HepG2 (cell line): ENCODE measurements around the gene NDE1. TPM values are rescaled to one million over a fixed set of nuclear protein-coding genes. Genes with fewer than 3 reads are reported as not detected.

Source experiments
- ATM ChIP-seq: fragments of 450-650 bp; IDR thresholded peaks from 2 replicates; pipeline ENCODE4 v1.7.1; 2017; ENCODE audit warnings: mild to moderate bottlenecking, borderline replicate concordance
- DNMT3B ChIP-seq: conservative IDR thresholded peaks from 2 replicates; pipeline ENCODE4 v1.6.1; 2016; ENCODE audit warnings: missing biosample characterization, control low read depth
- ELF3 ChIP-seq: IDR thresholded peaks from 2 replicates; pipeline ENCODE4 v1.6.1; 2016; ENCODE audit warnings: missing genetic modification reagents, missing compliant biosample characterization
- FOXK2 ChIP-seq: fragments of 450-650 bp; IDR thresholded peaks from 2 replicates; pipeline ENCODE4 v1.6.1; 2016
- HOXA5 ChIP-seq: sonication (generic); formaldehyde crosslinking; IDR thresholded peaks from 2 replicates; pipeline ENCODE4 v1.4.0; 2020; ENCODE audit warnings: missing genetic modification reagents
- IKZF1 ChIP-seq: fragments of 450-650 bp; IDR thresholded peaks from 2 replicates; pipeline ENCODE4 v1.7.1; 2016
- NBN ChIP-seq: fragments of 450-650 bp; conservative IDR thresholded peaks from 2 replicates; pipeline ENCODE4 v1.6.1; 2017
- NONO ChIP-seq, 2 experiments: fragments of 450-650 bp in 1 of 2; sonication (generic) in 1 of 2; formaldehyde crosslinking in 1 of 2; IDR thresholded peaks in 1 of 2; conservative IDR thresholded peaks in 1 of 2; 2 replicates each; pipeline versions ENCODE4 v1.6.1 to v1.8.0; 2017 to 2022; ENCODE audit warnings: mild to moderate bottlenecking in 1 of 2, missing genetic modification reagents in 1 of 2, moderate library complexity in 1 of 2
- PHB2 ChIP-seq: fragments of 450-650 bp; IDR thresholded peaks from 2 replicates; pipeline ENCODE4 v1.6.1; 2018; ENCODE audit not compliant: partially characterized antibody
- PLRG1 ChIP-seq: fragments of 450-650 bp; conservative IDR thresholded peaks from 2 replicates; pipeline ENCODE4 v1.6.1; 2016
- SOX6 ChIP-seq, 2 experiments: fragments of 450-650 bp in 1 of 2; sonication (generic) in 1 of 2; formaldehyde crosslinking in 1 of 2; IDR thresholded peaks; 2 replicates each; pipeline versions ENCODE4 v1.4.0 to v1.6.1; 2017 to 2020; ENCODE audit warnings: antibody characterized with exemption in 1 of 2, mild to moderate bottlenecking in 1 of 2, missing genetic modification reagents in 1 of 2
- SRY ChIP-seq: sonication (generic); formaldehyde crosslinking; IDR thresholded peaks from 2 replicates; pipeline ENCODE4 v1.8.0; 2022; ENCODE audit warnings: mild to moderate bottlenecking, missing genetic modification reagents
- U2AF1 ChIP-seq: fragments of 200-400 bp; formaldehyde crosslinking; optimal IDR thresholded peaks from 2 replicates; pipeline ENCODE3; 2017; ENCODE audit warnings: mild to moderate bottlenecking, low read depth, low read length
- ZNF282 ChIP-seq: fragments of 450-650 bp; IDR thresholded peaks from 2 replicates; pipeline ENCODE4 v1.6.1; 2018; ENCODE audit not compliant: partially characterized antibody
- ZNF567 ChIP-seq: sonication (generic); formaldehyde crosslinking; IDR thresholded peaks from 2 replicates; pipeline ENCODE4 v1.8.1; 2023; ENCODE audit warnings: mild to moderate bottlenecking, missing genetic modification reagents, borderline replicate concordance
- polyA plus RNA-seq, 8 experiments: library from polyadenylated mRNA; depleted of rRNA in 3 of 8; stranded (reverse) in 7 of 8; unstranded in 1 of 8; fragments of >200 nt; fragmentation: Illumina TruSeq in 4 of 8; extraction: Trizol in 4 of 8; gene quantifications; 2 replicates each; pipeline versions ENCODE4 v1.2.1 to v1.2.3, GENCODE V29; 2011 to 2016; ENCODE audit warnings: low read depth in 4 of 8, missing spikeins in 1 of 8, mixed read lengths in 1 of 8; ENCODE audit not compliant: insufficient read depth in 1 of 8
- total RNA-seq, 5 experiments: library from RNA; depleted of rRNA; stranded (reverse); fragments of >200 nt; fragmentation: Illumina TruSeq; extraction: Trizol; gene quantifications; 2 replicates each; pipeline ENCODE4 v1.2.3, GENCODE V29; 2016; ENCODE audit warnings: low read depth in 1 of 5
- TF ChIP-seq, protein P1 (sequence below): sonication (generic); formaldehyde crosslinking; IDR thresholded peaks from 2 replicates; pipeline ENCODE4 v1.4.0; 2020; ENCODE audit warnings: low read depth, mild to moderate bottlenecking, missing genetic modification reagents
- TF ChIP-seq, protein P2 (sequence below), 2 experiments: fragments of 450-650 bp in 1 of 2; sonication (generic) in 1 of 2; formaldehyde crosslinking in 1 of 2; IDR thresholded peaks; 2 replicates each; pipeline versions ENCODE4 v1.6.1 to v1.8.0; 2016 to 2022; ENCODE audit warnings: antibody characterized with exemption in 1 of 2, mild to moderate bottlenecking in 1 of 2, missing genetic modification reagents in 1 of 2

NDE1 gene
- total and polyA plus RNA-seq, 2 of the 13 experiments (the other 11 are each of a cell fraction or from before 2014, with no cell fraction given), result 40.9 to 72.5 TPM

DNA sequence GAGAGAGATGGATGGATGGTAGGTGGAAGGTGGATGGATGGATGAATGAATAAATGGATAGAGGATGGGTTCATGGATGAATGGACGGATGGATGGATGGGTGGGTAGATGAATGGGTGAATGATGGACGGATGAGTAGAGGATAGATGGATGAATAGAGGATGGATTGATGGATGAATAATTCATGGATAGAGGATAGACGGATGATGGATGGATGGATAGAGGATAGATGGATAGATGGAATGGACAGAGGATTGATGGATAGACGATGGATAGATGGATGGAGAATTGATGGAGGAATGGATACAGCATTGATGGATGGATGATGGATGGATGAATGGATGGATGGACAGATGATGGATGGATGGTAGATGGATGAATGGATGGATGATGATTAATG lies 115.1 kb downstream of the NDE1 start (continued):
- TF ChIP-seq, protein P1, sequence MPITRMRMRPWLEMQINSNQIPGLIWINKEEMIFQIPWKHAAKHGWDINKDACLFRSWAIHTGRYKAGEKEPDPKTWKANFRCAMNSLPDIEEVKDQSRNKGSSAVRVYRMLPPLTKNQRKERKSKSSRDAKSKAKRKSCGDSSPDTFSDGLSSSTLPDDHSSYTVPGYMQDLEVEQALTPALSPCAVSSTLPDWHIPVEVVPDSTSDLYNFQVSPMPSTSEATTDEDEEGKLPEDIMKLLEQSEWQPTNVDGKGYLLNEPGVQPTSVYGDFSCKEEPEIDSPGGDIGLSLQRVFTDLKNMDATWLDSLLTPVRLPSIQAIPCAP (CRISPR knock-in tag), result no peak
- no peak for TF ChIP-seq HOXA5
- peak; percentile 79 for TF ChIP-seq ZNF282
- TF ChIP-seq DNMT3B (CRISPR knock-in tag), result no peak
- TF ChIP-seq FOXK2, result peak; percentile 44; the same call in 1 of the 2 replicates
- TF ChIP-seq, protein P2, sequence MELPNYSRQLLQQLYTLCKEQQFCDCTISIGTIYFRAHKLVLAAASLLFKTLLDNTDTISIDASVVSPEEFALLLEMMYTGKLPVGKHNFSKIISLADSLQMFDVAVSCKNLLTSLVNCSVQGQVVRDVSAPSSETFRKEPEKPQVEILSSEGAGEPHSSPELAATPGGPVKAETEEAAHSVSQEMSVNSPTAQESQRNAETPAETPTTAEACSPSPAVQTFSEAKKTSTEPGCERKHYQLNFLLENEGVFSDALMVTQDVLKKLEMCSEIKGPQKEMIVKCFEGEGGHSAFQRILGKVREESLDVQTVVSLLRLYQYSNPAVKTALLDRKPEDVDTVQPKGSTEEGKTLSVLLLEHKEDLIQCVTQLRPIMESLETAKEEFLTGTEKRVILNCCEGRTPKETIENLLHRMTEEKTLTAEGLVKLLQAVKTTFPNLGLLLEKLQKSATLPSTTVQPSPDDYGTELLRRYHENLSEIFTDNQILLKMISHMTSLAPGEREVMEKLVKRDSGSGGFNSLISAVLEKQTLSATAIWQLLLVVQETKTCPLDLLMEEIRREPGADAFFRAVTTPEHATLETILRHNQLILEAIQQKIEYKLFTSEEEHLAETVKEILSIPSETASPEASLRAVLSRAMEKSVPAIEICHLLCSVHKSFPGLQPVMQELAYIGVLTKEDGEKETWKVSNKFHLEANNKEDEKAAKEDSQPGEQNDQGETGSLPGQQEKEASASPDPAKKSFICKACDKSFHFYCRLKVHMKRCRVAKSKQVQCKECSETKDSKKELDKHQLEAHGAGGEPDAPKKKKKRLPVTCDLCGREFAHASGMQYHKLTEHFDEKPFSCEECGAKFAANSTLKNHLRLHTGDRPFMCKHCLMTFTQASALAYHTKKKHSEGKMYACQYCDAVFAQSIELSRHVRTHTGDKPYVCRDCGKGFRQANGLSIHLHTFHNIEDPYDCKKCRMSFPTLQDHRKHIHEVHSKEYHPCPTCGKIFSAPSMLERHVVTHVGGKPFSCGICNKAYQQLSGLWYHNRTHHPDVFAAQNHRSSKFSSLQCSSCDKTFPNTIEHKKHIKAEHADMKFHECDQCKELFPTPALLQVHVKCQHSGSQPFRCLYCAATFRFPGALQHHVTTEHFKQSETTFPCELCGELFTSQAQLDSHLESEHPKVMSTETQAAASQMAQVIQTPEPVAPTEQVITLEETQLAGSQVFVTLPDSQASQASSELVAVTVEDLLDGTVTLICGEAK (IDR thresholded peaks at IDR 0.05), result peak; percentile 30
- TF ChIP-seq, protein P2 (CRISPR knock-in tag; IDR thresholded peaks at IDR 0.05), result no peak
- no peak for TF ChIP-seq U2AF1
- TF ChIP-seq PHB2, result peak; percentile 94
- peak; percentile 14; the same call in 1 of the 2 replicates for TF ChIP-seq ATM
- peak; percentile 88; the same call in 1 of the 2 replicates for TF ChIP-seq IKZF1
- peak; percentile 88; the same call in 1 of the 2 replicates for TF ChIP-seq NBN
- TF ChIP-seq SOX6 (IDR thresholded peaks at IDR 0.05), result peak; percentile 90; the same call in 1 of the 2 replicates
- no peak for TF ChIP-seq SOX6 (CRISPR knock-in tag; IDR thresholded peaks at IDR 0.05)
- 0 out of 2 replicates have a peak, but pooled peaks have one; percentile 36 for TF ChIP-seq NONO (IDR thresholded peaks at IDR 0.05)
- no peak for TF ChIP-seq NONO (CRISPR knock-in tag; conservative IDR thresholded peaks at IDR 0.05)
- TF ChIP-seq PLRG1, result peak; percentile 96; the same call in 1 of the 2 replicates
- no peak for TF ChIP-seq ELF3
- no peak for TF ChIP-seq SRY (CRISPR knock-in tag)
- no peak for TF ChIP-seq ZNF567 (CRISPR knock-in tag)
